ENCODE data around the gene TMEM225B. TPM values are rescaled to one million over a fixed set of nuclear protein-coding genes. Genes with fewer than 3 reads are reported as not detected.

The TMEM225B gene
- total and polyA plus RNA-seq, 2 donors from 2014 or later, result 1.6 to 2.6 TPM

- Histone ChIP-seq H3K9ac (ENCODE audit: low read length in 3 of 3) (no peak overlapping the region), H3K27ac (ENCODE audit: low read depth in 2 of 2, low read length in 2 of 2) (no peak overlapping the region), H3K9me3 (ENCODE audit: control insufficient read depth in 2 of 3, insufficient read depth in 1 of 3, low read length in 3 of 3) (no peaks in the 10 kb centered on the region), H3K4me3 (ENCODE audit: low read length in 3 of 3) (no peak overlapping the region), H3K36me3 (ENCODE audit: control insufficient read depth in 2 of 3, insufficient read depth in 3 of 3, low read length in 3 of 3) (no peaks in the 10 kb centered on the region), H3K4me1 (ENCODE audit: control insufficient read depth in 2 of 3, insufficient read depth in 2 of 3, low read depth in 1 of 3, low read length in 3 of 3) (no peaks in the 10 kb centered on the region), H3K27me3 (ENCODE audit: control insufficient read depth, insufficient read depth, low read length) (no peaks in the 10 kb centered on the region)
- FAIRE-seq (no peak), DNase-seq (no peak)
- intact Hi-C loops (cut with DNase I), result no loop called here
- no peak for TF ChIP-seq CTCF (IDR thresholded peaks at IDR 0.05; ENCODE audit: borderline replicate concordance, extremely low read depth, insufficient read depth)
Measured at GRCh38 chr7:99601656-99602310, 3.7 kb downstream of the TMEM225B start.

- TF ChIP-seq CTCF (IDR thresholded peaks at IDR 0.05; ENCODE audit: borderline replicate concordance, extremely low read depth, insufficient read depth), result no peak
- no peak for FAIRE-seq
Measured at GRCh38 chr7:99605527-99605926, 7.5 kb downstream of the TMEM225B start.

GRCh38 chr7:99606531-99606930 is 8.5 kb downstream of the TMEM225B start:
- Histone ChIP-seq H3K9ac (ENCODE audit: low read length in 3 of 3) (no peak overlapping the region), H3K36me3 (ENCODE audit: control insufficient read depth in 2 of 3, insufficient read depth in 3 of 3, low read length in 3 of 3) (no peaks in the 10 kb centered on the region), H3K4me3 (ENCODE audit: low read length in 3 of 3) (no peak overlapping the region), H3K4me1 (ENCODE audit: control insufficient read depth in 2 of 3, insufficient read depth in 2 of 3, low read depth in 1 of 3, low read length in 3 of 3) (no peaks in the 10 kb centered on the region), H3K27me3 (ENCODE audit: control insufficient read depth, insufficient read depth, low read length) (no peaks in the 10 kb centered on the region), H3K9me3 (ENCODE audit: control insufficient read depth in 2 of 3, insufficient read depth in 1 of 3, low read length in 3 of 3) (no peaks in the 10 kb centered on the region), H3K27ac (ENCODE audit: low read depth in 2 of 2, low read length in 2 of 2) (no peak overlapping the region)
- intact Hi-C loops (cut with DNase I), result no loop called here
- DNase-seq (no peak), FAIRE-seq (no peak)
- TF ChIP-seq CTCF (IDR thresholded peaks at IDR 0.05; ENCODE audit: borderline replicate concordance, extremely low read depth, insufficient read depth), result no peak

More at GRCh38 chr7:99605527-99605926, 7.5 kb downstream of the TMEM225B start:
- Histone ChIP-seq H3K27me3 (ENCODE audit: control insufficient read depth, insufficient read depth, low read length) (no peaks in the 10 kb centered on the region), H3K9ac (ENCODE audit: low read length in 3 of 3) (no peak overlapping the region), H3K27ac (ENCODE audit: low read depth in 2 of 2, low read length in 2 of 2) (no peak overlapping the region), H3K4me3 (ENCODE audit: low read length in 3 of 3) (no peak overlapping the region), H3K4me1 (ENCODE audit: control insufficient read depth in 2 of 3, insufficient read depth in 2 of 3, low read depth in 1 of 3, low read length in 3 of 3) (no peaks in the 10 kb centered on the region), H3K9me3 (ENCODE audit: control insufficient read depth in 2 of 3, insufficient read depth in 1 of 3, low read length in 3 of 3) (no peaks in the 10 kb centered on the region), H3K36me3 (ENCODE audit: control insufficient read depth in 2 of 3, insufficient read depth in 3 of 3, low read length in 3 of 3) (no peaks in the 10 kb centered on the region)
- intact Hi-C loops (cut with DNase I), result no loop called here
- DNase-seq, result no peak

- Histone ChIP-seq H3K36me3 (ENCODE audit: control insufficient read depth in 2 of 3, insufficient read depth in 3 of 3, low read length in 3 of 3) (no peaks in the 10 kb centered on the region), H3K27ac (ENCODE audit: low read depth in 2 of 2, low read length in 2 of 2) (no peak overlapping the region), H3K9me3 (ENCODE audit: control insufficient read depth in 2 of 3, insufficient read depth in 1 of 3, low read length in 3 of 3) (no peaks in the 10 kb centered on the region), H3K4me1 (ENCODE audit: control insufficient read depth in 2 of 3, insufficient read depth in 2 of 3, low read depth in 1 of 3, low read length in 3 of 3) (no peaks in the 10 kb centered on the region), H3K9ac (ENCODE audit: low read length in 3 of 3) (no peak overlapping the region), H3K27me3 (ENCODE audit: control insufficient read depth, insufficient read depth, low read length) (no peaks in the 10 kb centered on the region), H3K4me3 (ENCODE audit: low read length in 3 of 3) (no peak overlapping the region)
- intact Hi-C loops (cut with DNase I), result no loop called here
- DNase-seq (no peak), FAIRE-seq (no peak)
- no peak for TF ChIP-seq CTCF (IDR thresholded peaks at IDR 0.05; ENCODE audit: borderline replicate concordance, extremely low read depth, insufficient read depth)
Measured at GRCh38 chr7:99607548-99607947, 9.5 kb downstream of the TMEM225B start.

All from kidney (tissue), 14 donors.